Activated naive CD4-positive, alpha-beta T cell treated with anti-CD3 and anti-CD28 coated beads, Interleukin-2, amount 50 U/mL, for 72 hours (primary cell): ENCODE data around the gene HDAC9. TPM values are rescaled to one million over a fixed set of nuclear protein-coding genes. Genes with fewer than 3 reads are reported as not detected.
A peak's percentile ranks its signal among the peaks of the same experiment; 100 is the strongest.

Experiments used
- ATAC-seq, 2 donors: fragments of 150-1000 bp; cut with Tn5 transposase; 2 replicates each; pipeline ENCODE4 v1.10.0; 2021; ENCODE audit warnings: mild to moderate bottlenecking in 2 of 2, moderate library complexity in 2 of 2
- DNase-seq, 2 donors: peaks; one replicate each; pipeline ENCODE4 v3.0.0; 2021 to 2022; ENCODE audit warnings: low spot score in 2 of 2
- H3K27ac Mint-ChIP-seq, 2 donors: one replicate each; pipeline ENCODE4 v1.8.0; 2022; ENCODE audit warnings: mild to moderate bottlenecking in 2 of 2, mixed read lengths in 2 of 2
- H3K36me3 Mint-ChIP-seq, 2 donors: one replicate each; pipeline ENCODE4 v1.8.0; 2022; ENCODE audit warnings: mixed read lengths in 2 of 2
- H3K9me3 Mint-ChIP-seq, 2 donors: one replicate each; pipeline ENCODE4 v1.8.0; 2022; ENCODE audit warnings: mixed read lengths in 2 of 2
- total RNA-seq, 2 donors: library from RNA; stranded (reverse); gene quantifications; one replicate each; pipeline ENCODE4 v1.2.3, GENCODE V29; 2022

Gene HDAC9
- total RNA-seq, 2 donors from 2014 or later: 0.32 to 0.84 TPM

DNA sequence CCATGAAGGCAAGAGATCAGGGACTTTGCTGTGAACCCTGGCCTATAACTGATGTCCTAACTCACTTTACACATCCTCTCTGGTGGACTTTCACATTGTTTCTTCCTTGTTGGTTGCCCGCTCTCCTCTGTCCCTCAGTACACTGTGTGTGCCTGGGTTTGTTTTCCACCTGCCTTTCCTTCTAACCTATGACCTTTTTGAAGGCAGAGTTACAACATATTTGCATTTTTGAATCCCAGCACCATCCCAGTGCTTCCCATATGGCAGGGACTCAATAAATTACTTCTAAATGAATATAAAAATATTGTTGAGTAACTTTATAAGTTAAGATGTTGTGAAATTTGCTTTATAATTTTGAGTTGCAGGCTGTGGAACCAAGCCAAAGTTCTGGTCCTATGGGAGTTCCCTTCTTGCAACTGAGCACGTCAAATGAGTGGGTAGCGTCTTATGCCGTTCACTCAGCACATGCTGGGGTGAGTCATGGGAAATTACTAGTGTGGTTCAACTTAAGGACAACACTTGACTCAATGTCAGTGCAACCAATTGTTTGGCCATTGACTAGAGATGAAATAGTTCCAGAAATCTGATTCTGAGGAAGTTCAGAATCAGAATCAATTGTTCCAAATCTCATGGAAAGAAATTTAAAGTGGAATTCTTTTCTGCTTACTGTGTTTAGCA lies 370.9 kb downstream of the HDAC9 start:
- Mint-ChIP-seq H3K36me3 (peaks cover 0 to 4% of the 10 kb centered on the region in 2 donors), H3K9me3 (peaks cover 21 to 30% of the 10 kb centered on the region in 2 donors), H3K27ac (no peak overlapping the region)
- no peak for DNase-seq
- peak in 1 of 2 donors; percentile 59 for ATAC-seq

DNA sequence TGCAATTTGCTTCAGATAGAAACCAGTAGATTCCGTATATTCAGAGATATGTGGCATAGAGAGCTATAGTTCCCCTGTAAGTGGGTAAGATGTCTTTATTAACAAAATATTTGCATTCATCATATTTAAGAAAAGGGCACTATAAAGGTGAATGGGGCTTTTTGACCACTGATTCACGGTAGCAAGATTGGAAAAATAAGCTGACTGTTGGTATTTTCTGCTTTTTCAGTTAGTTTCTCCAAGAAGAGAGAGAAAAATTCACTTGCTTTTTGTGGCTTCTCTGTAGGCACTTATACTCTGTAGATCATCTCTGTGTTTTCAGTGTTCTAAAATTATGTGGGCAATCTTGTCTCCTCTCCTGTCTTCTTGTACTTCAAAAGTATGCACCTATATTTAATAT lies 376.8 kb downstream of the HDAC9 start:
- no peak for DNase-seq
- peaks cover 4 to 17% of the 10 kb centered on the region in 2 donors for H3K9me3 Mint-ChIP-seq
- no peak overlapping the region for H3K27ac Mint-ChIP-seq
- ATAC-seq: no peak
- H3K36me3 Mint-ChIP-seq: no peaks in the 10 kb centered on the region

DNA sequence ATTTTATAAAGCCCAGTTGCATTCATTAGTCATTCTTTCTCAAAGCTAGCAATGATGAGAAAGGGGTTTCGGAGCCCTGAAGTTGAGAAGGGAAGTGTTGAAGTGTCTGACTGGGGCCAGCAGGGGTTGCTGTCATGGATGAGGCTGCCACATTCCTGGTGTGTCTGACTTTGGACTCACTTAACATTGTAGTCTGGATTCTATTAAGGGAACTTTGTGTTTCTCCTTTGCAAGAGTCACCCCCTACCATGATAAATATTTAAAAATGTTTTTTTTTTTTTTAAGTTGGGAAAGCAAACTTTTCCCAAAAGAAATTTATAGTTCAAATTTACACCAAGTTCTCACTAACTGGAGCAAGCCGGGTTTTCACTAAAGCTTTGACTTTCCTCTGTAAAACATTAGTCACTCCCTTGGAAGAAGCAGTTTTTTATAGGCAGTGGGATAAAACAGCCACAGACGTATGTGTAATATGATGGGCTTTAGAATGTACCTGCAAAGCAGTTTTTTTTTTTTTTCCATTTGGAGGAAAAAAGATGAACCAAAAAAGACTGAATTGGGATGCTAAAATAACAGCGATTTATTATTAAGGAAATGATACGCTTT lies 378.3 kb downstream of the HDAC9 start:
- Mint-ChIP-seq H3K9me3 (peaks cover 4 to 12% of the 10 kb centered on the region in 2 donors), H3K36me3 (no peaks in the 10 kb centered on the region), H3K27ac (no peak overlapping the region)
- no peak for ATAC-seq
- DNase-seq: no peak

DNA sequence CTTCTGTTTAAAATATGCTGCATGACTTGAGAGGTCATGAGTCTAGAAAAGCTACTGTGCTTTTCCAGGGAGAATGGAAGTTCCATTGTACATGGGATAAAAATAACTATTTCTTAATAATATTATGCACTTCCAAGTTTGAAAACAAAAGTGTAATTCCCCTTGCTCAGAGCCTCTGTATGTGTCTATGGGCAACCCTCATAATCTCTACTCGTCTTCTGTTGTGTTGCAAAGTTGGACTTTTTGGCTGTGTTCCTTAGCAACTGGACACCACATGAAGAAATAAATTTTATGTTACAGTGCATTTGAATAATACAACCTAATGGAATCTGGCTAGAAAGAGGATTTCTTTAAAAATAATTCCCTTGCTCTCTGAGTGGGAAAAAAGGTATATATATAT lies 379.3 kb downstream of the HDAC9 start:
- Mint-ChIP-seq H3K36me3 (no peaks in the 10 kb centered on the region), H3K9me3 (peaks cover 11 to 12% of the 10 kb centered on the region in 2 donors), H3K27ac (no peak overlapping the region)
- ATAC-seq (no peak), DNase-seq (no peak)

DNA sequence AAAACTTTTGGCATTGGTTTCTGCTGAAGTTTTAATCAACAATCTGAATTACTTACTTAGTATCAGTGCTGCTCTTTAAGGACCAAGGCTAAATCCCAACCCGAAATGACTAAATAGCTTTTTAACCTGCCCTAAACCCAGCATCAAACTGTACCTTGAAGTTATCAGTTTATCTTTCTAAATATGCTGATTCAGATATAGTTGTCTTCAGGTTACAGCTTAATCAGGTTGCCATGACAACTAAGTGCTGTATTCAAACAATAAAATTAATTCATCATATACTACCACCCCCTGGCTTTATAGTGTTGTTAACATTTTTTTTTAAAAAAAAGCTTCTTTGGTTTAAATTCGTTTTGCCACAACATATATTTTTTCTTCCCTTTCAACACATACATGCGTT lies 382.3 kb downstream of the HDAC9 start:
- H3K9me3 Mint-ChIP-seq: peaks cover 6 to 11% of the 10 kb centered on the region in 2 donors
- DNase-seq: no peak
- H3K27ac Mint-ChIP-seq: no peak overlapping the region
- H3K36me3 Mint-ChIP-seq: no peaks in the 10 kb centered on the region
- no peak for ATAC-seq

DNA sequence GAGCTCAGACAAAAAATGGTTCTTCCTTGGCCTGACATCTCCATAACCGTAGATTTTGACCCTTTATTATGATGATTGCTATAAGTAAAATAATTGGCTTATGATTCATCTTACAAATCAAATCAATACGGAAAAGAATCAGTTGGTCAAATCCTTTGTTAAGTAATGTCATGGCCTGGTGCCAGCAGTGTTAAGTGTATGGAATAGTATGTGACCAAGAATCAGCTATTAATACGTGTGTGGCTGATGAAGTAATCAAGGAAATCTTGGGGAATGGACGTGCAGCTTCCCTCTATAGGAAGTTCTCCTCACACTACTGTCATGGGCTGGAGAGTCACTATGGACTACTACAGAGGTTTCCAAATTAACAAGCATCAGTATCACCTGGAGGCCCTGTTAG lies 391.3 kb downstream of the HDAC9 start:
- DNase-seq (no peak), ATAC-seq (no peak)
- Mint-ChIP-seq H3K27ac (no peak overlapping the region), H3K36me3 (no peaks in the 10 kb centered on the region), H3K9me3 (peaks cover 8 to 10% of the 10 kb centered on the region in 2 donors)

- ATAC-seq (no peak), DNase-seq (no peak)
- H3K36me3 Mint-ChIP-seq: no peaks in the 10 kb centered on the region
- peaks cover 8 to 10% of the 10 kb centered on the region in 2 donors for H3K9me3 Mint-ChIP-seq
- no peak overlapping the region for H3K27ac Mint-ChIP-seq
Measured at GRCh38 chr7:18889436-18889835, 393.9 kb downstream of the HDAC9 start.

- Mint-ChIP-seq H3K27ac (no peak overlapping the region), H3K36me3 (no peaks in the 10 kb centered on the region)
- ATAC-seq: no peak
Measured at GRCh38 chr7:18890134-18890533, 394.6 kb downstream of the HDAC9 start.

DNA sequence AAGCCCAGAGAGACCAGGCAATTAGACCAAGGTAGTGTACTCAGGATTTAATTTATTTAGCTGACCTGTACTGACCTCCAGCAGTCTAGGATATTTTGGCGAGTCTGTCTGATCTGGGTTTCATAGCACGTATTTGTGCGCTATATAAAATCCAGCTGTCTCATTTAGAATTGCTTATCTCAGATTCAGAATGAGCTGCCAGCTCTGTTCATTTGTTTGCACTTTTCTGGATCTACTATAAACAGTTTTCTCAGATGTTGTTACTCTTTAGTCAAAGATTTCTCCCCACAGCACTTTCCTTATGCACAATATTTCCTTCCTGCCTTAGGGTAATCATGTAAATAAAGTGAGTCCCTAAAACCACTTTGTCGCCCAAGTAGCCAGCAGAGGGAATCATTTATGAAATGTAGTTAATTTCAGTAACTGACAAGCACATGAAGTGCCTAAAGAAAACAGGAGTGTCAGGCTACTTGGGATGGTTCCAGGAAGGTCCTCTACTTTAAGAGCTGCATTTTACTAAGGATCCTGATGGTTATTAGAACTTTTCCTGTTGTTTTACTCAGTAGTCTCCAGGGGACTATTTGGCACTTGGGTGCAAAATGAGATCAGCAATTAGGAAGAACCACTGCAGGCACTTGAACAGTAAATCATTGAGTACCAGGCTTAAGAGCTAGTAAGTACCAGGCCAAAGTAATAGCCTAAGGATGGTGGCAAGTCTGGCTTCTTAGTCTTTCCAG lies 395.5 kb downstream of the HDAC9 start:
- Mint-ChIP-seq H3K27ac (no peak overlapping the region), H3K9me3 (peaks cover 8 to 10% of the 10 kb centered on the region in 2 donors), H3K36me3 (no peaks in the 10 kb centered on the region)
- ATAC-seq: no peak
- no peak for DNase-seq

More at GRCh38 chr7:18890134-18890533, 394.6 kb downstream of the HDAC9 start:
- peaks cover 8 to 10% of the 10 kb centered on the region in 2 donors for H3K9me3 Mint-ChIP-seq
- no peak for DNase-seq

- Mint-ChIP-seq H3K9me3 (peaks cover 8 to 10% of the 10 kb centered on the region in 2 donors), H3K27ac (no peak overlapping the region), H3K36me3 (no peaks in the 10 kb centered on the region)
- DNase-seq (no peak), ATAC-seq (no peak)
Measured at GRCh38 chr7:18893156-18893555, 397.6 kb downstream of the HDAC9 start.

DNA sequence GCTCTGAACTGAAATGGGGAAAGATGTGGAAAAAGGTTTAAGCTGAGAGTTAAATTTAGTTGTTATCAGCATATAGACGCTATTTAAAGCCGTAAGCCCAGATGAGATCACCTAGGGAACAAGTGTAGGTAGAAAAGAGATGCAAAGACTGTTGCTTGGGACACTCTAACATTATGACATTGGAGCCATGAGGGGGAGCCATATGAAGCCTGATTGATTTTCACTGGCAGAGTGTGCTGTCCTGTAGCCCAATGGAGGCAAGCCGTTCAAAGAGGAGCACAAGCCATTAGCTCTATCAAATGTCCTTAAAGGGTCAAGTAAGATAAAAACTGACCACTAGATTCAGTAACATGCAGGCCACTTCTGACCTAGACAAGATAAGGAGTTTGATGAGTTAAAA lies 398.6 kb downstream of the HDAC9 start:
- ATAC-seq (no peak), DNase-seq (no peak)
- Mint-ChIP-seq H3K27ac (no peak overlapping the region), H3K9me3 (peaks cover under 1 to 6% of the 10 kb centered on the region in 2 donors), H3K36me3 (no peaks in the 10 kb centered on the region)

GRCh38 chr7:18895456-18895855 lies 399.9 kb downstream of the HDAC9 start:
- ATAC-seq: no peak

DNA sequence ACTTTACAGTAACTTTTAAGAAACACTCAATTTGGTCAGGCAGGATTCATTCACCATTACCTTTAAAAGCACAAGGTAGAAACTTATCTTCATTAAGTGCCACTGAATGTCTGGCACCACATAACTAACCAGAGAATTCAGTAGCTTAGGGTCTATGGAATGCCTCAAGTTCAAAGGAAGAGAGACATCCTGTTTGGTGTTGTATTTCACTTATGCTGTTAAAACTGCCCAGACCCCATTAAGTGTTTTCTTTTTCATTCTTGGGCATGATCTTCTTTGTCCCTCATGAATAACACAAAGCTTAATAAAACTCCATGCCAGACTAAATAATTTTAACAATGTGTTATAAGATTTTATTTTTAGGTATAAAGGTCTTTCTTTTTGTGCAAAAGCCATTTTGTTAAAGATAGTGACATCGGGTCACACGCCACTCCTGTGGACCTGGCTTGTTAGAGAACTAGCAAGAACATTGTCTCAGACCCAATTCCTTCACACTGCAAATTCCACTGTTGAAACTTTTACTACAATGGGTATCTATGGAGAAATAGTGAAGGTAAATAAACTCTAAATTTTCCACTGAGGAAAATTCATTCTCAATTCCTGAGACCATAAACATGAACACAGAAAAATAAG lies 400.9 kb downstream of the HDAC9 start:
- no peak for DNase-seq
- no peak overlapping the region for H3K27ac Mint-ChIP-seq
- ATAC-seq: no peak
- H3K9me3 Mint-ChIP-seq: no peaks in the 10 kb centered on the region
- no peaks in the 10 kb centered on the region for H3K36me3 Mint-ChIP-seq

More at GRCh38 chr7:18895456-18895855, 399.9 kb downstream of the HDAC9 start:
- DNase-seq: no peak
- Mint-ChIP-seq H3K36me3 (no peaks in the 10 kb centered on the region), H3K9me3 (peaks cover 0 to 3% of the 10 kb centered on the region in 2 donors), H3K27ac (no peak overlapping the region)

GRCh38 chr7:18900236-18900635 lies 404.7 kb downstream of the HDAC9 start:
- Mint-ChIP-seq H3K27ac (no peak overlapping the region), H3K36me3 (peaks cover 0 to 4% of the 10 kb centered on the region in 2 donors), H3K9me3 (peaks cover 5 to 9% of the 10 kb centered on the region in 2 donors)
- DNase-seq (no peak), ATAC-seq (no peak)

- ATAC-seq: no peak
- Mint-ChIP-seq H3K27ac (no peak overlapping the region), H3K36me3 (peaks cover 0 to 4% of the 10 kb centered on the region in 2 donors), H3K9me3 (peaks cover 7 to 10% of the 10 kb centered on the region in 2 donors)
- DNase-seq: no peak
Measured at GRCh38 chr7:18900803-18901202, 405.3 kb downstream of the HDAC9 start.

GRCh38 chr7:18901351-18901750 lies 405.8 kb downstream of the HDAC9 start:
- DNase-seq (no peak), ATAC-seq (no peak)
- Mint-ChIP-seq H3K9me3 (peaks cover 11 to 12% of the 10 kb centered on the region in 2 donors), H3K27ac (no peak overlapping the region), H3K36me3 (peaks cover 0 to 4% of the 10 kb centered on the region in 2 donors)

- Mint-ChIP-seq H3K36me3 (peaks cover 0 to 4% of the 10 kb centered on the region in 2 donors), H3K27ac (no peak overlapping the region), H3K9me3 (peaks cover 11 to 18% of the 10 kb centered on the region in 2 donors)
- DNase-seq (no peak), ATAC-seq (no peak)
Measured at GRCh38 chr7:18901982-18902421, 406.5 kb downstream of the HDAC9 start.
